OCI-LY3 (cell line): Measurements from ENCODE around the gene XBP1.

Experiments used
- CTCF ChIP-seq: fragments of 200-600, 300-600 bp; sonication (generic); IDR thresholded peaks from 2 replicates; pipeline ENCODE4 v1.5.1; 2014; ENCODE audit warnings: antibody characterized with exemption, low read length, low read depth
- EZH2phosphoT487 ChIP-seq: fragments of 200-600 bp; shearing (Covaris generic); IDR thresholded peaks from 2 replicates; pipeline ENCODE4 v1.6.1; 2018; ENCODE audit warnings: antibody characterized with exemption, mixed run types, low read depth

GRCh38 chr22:28843633-28844032 is 43.3 kb upstream of the XBP1 start:
- TF ChIP-seq CTCF (no peak), EZH2phosphoT487 (no peak)
